NCI-H1694 (cell line): ENCODE results near the gene IGFL1.
A peak's percentile ranks its signal among the peaks of the same experiment; 100 is the strongest.
"Not testable (repeated sequence)": the region's sequence is repeated elsewhere in the genome, so short reads cannot be mapped to it uniquely, and the experiment has no call there.

ENCODE experiments used
- DNase-seq: peaks from one replicate; lab custom pipeline; 2025; lab: John Stamatoyannopoulos, UW

The IGFL1 gene

DNA sequence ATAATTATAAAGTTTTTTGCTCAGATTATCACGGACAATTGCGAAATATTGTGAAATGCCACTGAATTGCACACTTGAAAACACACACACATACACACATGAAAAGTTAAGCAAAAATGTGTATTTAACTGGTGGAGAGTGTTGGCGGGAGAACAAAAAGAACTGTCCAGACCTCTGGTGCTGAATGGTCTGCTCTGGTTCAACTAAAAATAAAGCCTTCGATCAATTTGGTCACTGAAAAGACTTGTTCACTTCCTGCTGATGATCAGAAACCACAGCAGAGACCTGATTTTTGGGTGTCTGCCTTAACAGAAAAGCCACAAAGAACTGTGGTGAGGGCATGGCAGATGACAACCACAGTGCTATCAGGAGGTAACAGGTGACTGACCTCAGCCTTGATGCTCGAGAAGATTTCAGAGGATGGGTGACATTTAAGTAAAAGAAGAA, 4.0 kb upstream of the IGFL1 start:
- no peak for DNase-seq

DNA sequence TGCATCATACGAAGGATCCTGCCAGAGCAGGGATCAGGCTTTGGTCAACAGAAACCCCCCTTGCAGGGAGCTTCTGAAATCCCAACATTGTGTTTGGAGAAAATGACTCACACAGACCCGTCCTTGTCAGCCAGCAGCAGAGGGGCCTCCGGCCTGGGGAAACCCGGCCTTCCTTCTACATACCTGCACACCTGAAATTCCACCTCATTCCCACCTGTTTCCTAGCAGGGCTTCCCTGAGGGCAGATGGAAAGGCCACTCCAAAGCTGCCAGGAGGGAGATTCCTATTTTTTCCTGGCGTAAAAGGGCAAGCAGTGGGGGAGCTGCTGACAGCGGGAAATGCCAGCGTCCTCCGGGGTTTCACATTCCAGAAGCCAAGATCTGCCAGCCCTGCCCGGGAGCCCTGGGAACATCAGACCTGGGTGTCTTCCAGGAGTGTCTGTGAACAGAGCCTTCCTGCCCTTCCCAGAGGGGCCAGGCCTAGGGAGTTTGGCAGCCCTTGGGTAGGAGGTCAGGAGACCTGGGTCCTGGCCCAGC, 3.0 kb upstream of the IGFL1 start:
- no peak for DNase-seq

DNA sequence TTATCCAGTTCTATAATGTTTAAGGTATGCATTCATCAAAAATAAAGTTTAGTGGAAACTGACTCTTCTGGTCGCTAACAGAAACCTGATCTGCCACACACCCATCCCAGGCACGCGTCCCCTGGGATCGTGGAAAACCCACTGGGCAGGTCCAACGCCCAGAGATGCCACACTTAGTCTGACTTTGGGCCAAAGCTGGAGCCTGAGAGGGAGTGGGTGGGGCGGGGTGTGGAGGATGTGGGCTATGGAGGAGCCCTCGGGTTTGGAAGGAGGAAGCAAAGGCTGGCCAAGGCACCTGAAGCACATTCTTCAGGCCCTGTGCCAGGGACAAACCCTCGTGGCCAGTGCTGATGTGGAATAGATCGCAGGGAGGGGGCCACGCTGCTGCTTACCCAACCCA, 2.5 kb downstream of the IGFL1 start:
- no peak for DNase-seq

DNA sequence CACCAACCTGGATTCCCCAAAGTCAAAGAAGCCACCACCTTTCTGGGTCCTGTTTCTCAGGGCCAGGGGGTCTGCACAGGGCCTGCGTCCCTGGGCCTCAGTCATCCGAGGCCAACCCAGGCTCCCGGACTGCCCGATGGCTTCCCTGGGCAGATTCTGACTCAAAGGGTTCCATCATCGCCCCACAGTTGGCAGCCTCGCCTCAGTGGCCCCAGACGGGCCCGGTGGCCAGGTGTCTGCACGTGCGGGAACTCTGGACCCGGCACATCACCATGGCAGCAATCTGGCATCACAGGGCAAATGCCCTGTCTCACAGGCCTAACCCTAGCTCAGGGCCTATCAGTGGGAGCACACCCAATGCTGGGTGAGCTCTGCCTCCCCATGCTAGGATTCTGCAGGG, 2.9 kb downstream of the IGFL1 start:
- no peak for DNase-seq

DNA sequence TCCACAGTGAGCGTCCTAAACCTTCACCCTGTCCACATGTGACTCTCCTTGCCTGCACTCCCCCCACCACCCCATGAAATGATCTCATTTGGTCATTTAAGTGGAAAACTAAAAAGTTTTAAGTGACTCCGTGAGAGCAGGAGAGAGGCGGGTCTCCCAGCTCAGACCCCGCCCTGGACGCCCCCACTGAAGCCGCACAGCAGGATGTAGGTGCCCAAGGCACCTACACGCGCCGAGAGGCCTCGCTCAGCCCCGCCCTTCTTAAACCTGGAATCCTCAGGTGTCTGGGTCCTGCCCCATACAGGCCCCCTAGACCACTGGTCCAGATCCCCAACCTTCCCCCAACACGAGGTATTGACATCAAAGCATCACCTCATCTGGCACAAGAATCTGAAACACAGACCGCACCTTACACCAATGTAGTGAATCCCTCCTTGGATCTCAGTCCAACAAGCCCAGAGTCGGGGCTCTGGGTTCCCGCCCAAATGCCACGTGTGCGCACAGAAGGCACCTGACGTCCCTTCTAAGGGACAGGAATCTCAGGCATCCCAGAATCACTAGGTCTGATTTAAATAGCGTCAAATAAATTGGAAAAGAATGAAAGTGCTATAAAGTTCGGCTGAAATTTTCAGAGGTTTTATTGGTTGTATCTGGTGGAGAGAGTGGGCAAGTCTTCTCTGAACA, 3.5 kb downstream of the IGFL1 start:
- DNase-seq: no peak

DNA sequence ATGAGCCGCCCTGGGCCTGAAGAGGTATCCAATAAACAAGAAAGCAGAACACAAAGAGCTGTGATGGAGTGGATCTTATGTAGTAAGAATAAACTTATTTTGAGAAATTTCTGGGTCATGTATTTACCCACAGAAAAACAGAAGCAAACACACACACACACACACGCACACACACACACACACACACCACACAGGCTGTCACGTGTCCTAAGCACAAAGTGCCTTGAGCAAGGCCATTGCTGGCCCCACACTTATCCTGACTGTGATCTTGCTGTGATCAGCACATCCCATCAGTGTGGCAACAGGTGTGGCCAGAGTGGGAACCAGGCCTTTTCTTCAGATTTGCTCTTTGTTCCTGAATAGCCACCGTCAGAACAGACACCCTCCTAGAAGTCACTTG, 4.3 kb downstream of the IGFL1 start:
- not testable (repeated sequence) for DNase-seq

DNA sequence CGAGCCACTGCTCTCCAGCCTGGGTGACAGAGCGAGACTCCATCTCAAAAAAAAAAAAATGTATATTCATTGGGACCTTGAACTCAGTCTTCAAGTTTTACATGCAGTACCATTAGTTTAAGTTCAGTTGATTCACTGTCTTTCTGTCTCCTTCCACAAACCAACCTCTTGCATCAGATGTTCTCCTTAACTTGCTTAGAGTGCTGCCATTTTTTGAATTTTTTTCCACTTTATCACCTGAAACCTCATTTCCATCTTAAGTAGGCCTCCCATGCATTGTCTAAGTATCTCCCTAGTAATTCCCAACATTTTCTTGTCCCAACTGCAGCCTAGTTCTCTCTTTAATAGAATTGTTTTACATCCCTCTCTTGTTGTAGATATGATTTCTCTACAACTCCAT, 8.6 kb downstream of the IGFL1 start:
- not testable (repeated sequence) for DNase-seq

DNA sequence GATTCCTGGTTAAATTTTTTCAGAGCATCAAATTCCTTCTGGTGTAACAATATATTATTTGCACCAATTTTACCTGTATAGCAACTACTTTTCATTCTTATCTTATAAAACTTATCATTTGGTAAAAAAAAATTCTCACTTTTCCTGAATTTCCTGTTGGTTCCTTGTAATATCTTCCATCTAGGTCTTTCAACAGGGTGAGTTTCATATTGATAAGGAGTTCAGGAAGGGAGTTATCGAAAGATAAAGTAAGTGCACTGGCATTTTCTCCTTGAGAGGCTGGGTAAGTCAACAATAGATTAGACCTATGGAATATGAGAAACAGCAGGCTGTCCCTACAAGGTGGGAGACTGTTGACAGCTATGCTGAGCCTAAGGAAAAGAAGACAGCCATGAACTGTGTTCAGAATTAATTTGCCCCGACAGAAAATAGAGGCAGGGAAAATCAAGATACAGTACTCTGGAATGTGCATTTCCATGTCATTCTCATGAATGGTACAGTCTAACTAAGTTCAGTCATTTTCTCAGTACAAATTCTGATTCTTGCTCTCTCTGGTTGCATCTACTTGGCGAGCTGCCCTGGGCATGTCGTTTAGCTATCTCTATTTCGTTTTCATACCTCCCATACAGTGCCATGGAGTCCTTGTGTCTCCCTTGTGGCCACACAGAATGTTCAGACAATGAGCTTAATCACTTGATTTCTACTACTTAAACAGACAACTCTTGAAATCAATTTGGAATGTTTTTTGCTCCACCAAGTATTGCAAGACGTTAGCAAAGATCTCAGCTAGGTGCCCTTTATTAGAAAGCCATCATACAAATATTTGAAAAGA, 9.9 kb downstream of the IGFL1 start:
- no peak for DNase-seq

DNA sequence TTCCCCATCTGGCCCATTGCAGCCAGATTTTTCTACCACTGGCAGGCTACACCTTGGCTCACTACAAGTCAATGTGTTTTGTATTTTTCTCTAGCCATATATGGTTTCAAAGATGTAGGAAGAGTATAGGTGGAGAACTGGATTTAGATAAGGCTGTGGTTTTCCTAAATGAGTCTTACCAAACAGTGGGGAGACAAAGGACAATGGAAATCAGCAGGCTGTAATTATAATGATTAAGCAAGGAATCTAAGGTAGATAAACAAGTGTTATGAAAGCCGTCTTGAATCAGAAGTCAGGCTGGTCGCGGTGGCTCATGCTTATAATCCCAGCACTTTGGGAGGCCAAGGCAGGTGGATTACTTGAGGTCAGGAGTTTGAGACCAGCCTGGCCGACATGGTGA, 11.2 kb downstream of the IGFL1 start:
- DNase-seq: no peak

DNA sequence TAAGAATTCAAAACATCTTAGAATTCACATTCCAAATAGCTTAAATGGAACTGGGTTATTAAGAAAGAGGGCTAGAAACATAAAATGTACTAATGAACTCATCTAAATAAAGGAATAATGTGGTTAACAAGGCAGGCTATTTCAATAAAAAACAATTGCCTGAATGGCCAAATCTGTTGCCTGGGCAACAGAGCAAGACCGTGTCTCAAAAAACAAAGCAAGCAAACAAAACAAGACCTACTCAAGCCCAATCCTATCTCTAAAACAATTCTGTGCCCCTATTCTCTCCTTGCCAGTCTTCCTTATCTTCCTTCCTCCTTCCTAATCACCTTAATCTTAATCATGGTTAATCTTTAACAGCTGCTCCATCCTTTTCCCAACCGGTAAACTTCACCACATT, 12.1 kb downstream of the IGFL1 start:
- DNase-seq: no peak

DNA sequence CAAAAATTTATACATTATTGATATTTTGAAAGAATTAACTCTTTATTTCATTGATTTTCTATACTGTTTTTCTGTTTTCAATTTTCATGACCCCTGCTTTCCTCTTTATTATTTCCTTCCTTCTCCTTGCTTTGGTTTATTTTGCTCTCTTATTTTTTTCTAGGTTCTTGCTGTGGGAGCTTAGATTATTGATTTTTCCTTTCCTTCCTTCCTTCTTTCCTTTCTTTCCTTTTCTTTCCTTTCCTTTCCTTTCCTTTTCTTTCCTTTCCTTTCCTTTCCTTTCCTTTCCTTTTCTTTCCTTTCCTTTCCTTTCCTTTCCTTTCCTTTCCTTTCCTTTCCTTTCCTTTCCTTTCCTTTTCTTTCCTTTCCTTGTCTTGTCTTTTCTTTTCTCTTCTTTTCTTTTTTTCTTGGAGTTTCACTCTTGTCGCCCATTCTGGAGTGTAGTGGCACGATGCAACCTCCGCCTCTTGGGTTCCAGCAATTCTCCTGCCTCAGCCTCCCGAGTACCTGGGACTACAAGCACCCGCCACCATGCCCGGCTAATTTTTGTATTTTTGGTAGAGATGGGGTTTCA, 13.6 kb downstream of the IGFL1 start:
- not testable (repeated sequence) for DNase-seq

DNA sequence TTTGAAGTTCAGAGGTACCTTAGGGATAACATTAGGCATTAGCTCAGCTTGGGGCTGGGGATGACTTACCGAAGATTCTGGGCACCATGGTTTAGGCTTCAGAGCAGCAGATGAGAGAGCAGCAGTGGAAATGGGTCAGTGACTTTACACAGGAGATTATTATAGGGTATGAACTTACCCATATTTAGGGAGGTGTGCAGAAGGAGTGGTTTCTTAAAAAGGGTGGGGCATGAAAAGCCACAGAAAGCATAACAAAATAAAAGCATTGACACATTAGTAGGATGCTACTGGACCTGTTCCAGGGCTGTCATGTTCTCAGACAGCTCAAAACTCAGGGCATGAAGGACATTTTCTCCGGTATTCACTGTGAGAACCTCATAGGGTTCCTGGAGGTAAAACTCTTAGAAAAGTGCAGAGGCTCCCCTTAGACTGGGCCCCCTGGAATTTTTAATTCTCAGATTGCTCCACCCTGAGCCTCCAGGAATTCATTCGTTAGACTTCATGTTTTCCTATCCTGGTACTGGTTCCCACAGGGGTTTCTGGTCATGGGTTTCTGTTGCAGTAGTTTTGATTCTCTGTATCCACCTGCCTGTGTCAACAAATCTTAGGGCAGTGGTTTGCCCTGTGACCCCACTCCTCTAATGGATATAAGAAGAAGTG, 20.7 kb downstream of the IGFL1 start:
- no peak for DNase-seq

DNA sequence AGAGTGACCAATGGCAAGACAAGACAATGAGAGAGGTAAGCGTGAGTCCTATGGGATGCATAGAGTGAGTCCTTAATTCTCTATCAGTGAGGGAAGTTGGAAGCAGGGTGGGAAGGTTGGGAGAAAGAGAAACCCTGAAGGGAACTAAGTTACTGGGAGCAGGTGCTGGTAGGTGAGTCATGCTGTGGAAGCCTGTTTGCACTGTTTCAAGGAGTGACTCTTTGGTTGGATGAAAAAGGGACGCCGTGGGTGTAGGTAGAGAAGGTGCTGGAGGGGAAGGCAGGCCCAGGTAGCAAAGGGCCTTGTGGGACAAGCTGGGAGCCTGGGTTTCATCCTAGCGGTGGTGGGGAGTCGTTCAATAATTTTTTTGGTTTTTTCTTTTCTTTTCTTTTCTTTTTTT, 21.9 kb downstream of the IGFL1 start:
- DNase-seq: no peak

DNA sequence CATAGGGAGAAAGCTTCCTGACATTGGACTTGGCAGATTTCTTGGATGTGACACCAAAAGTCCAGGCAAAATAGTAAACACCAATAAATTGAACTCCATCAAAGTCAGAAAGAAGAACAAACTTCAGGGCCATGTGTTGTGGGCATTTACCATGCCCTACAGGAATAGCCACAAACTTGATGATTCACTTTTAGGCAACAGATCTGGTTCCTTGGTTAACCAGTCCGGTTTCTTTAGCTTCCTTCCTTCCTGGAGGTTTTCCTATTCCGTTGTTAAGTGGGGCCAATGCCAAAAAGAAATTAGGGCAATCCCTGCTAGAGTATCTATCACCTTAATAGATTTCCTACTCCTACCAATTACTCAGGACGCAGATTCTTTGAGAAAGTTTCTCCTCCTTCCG, 25.2 kb downstream of the IGFL1 start:
- DNase-seq: no peak

DNA sequence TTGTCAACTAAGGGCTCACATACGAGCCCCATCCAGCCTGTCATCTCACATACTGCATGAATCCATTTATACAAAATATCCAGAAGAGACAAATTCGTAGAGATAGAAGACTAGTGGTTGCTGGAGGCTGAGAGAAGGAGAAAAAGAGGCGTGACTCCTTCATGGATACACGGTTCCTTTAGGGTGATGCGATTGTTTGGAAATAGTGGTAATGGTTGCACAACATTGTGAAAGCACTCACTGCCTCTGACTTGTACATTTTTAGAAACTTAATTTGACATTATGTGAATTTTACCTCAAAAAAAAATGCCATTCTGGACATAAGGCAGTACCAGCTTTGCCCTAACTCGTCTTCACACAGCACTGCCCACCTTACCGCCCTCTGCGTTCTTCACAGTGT, 27.3 kb downstream of the IGFL1 start:
- no peak for DNase-seq

DNA sequence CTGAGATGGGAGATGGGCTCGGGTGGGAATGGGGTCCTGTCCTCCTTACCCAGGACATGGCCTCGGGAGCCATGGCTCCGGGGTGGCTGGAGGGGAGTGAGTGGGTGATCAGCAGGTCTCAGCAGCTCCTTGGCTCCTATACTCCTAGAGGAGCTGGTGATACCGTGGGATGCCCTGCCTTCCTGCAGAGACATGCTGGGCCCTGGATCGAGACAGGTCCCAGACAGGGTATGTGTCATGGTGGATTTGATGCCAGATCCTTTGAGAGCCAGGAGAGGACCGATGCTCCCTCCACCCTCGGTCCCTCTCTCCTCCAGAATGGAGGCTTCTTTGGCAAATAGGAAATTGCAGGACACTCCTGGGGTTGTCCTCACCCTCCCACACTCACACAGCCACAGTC, 32.0 kb downstream of the IGFL1 start:
- DNase-seq: not testable (repeated sequence)

DNA sequence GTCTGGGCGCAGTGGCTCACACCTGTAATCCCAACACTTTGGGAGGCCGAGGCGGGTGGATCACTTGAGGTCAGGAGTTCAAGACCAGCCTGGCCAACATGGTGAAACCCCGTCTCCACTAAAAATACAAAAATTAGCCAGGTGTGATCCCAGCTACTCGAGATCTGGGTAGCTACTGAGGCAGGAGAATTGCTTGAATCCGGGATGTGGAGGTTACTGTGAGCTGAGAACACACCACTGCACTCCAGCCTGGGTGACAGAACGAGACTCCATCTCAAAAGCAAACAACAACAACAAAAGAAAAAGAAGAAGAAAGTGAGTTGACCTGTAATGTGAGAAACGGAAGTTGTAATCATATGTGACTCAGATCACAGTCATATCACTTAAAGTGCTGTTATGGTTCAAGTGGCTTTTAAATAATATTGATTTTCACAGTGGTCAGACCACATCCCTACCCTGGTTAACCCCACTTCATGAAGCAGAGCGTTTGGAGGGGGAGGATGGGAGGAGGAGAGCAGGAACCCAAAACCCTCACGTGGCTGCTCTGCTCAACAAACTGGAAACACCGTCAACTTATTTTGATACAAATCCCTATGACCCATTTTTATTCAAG, 33.2 kb downstream of the IGFL1 start:
- not testable (repeated sequence) for DNase-seq

DNA sequence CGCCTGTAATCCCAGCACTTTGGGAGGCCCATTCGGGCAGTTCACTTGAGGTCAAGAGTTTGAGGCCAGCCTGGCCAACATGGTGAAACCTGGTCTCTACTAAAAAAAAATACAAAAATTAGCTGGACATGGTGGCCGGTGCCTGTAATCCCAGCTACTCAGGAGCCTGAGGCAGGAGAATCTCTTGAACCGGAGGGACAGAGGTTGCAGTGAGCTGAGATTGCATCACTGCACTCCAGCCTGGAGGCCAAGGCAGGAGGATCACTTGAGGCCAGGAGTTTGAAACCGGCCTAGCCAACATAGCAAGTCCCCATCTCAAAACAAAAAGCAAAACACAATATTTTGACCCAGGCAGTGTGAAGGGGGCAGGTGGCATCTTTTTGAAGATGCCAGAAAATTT, 35.3 kb downstream of the IGFL1 start:
- DNase-seq: not testable (repeated sequence)

DNA sequence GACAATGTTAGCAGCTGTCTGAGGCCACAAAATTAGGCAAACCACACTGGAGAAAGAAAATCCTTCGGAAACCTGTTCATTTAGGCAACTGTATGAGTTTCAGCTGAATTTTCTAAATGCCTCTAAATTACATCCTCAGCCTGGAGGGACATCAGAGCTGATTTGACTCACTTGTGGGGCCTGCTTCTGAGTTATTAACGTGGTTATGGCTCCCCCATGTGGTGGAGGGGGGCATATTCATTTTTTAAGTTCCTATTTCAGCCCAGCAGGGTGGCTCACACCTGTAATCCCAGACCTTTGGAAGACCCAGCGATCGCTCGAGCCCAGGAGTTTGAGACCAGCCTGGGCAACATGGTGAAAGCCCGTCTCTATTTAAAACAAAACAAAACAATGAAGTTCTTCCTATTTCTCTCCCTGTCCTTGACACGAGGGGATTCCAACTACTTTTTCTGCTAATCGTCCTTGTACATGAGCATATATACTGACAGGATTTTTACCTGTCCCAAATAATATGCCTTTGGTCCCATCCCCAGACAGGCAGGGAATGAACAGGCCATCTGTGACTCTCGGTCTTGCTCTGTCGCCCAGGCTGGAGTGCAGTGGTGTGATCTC, 35.8 kb downstream of the IGFL1 start:
- peak; percentile 53 for DNase-seq

DNA sequence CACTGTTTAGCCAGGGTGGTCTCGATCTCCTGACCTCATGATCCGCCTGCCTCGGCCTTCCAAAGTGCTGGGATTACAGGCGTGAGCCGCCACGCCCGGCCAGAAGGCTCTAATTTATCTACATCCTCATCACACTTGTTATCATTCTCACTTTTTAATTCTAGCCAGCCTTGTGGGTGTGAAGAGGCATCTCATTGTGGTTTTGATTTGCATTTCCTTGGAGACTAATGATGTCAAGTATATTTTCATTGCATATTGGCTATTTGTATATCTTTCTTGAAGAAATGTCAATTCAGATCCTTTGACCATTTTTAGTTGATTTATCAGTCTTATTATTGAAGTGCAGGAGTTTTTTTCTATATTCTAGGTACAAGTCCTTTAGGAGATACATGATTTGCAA, 39.6 kb downstream of the IGFL1 start:
- no peak for DNase-seq

DNA sequence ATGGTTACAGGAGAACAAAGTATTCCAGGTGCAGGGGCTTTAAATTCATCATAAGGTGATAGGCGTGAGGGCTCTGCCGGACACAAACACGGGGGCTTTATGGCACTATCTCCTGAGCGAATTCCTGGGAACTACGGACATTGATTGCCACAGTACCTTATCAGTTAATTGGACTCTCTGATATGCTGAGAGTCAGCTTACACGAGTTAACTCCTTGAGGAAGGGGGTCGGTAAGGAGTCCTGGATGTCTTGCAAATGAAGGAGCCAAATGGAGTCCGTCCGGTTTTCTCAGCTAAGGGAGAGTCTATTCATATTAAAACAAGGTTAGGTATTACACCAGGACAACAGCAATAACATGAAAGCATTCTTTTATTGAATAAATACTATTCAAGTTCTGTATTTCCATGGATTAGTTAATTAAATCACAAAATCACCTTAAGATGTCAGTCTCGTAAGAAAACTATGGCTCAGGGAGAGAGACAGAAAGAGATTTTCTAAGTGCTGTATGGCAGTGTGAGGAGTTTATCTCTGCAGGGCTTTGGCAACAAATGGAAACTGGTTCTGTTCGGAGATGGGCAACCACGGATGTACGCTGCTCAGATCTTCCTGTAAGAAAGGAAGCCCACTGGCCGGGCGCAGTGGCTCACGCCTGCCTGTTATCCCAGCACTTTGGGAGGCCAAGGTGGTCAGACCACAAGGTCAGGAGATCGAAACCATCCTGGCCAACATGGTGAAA, 41.1 kb downstream of the IGFL1 start:
- DNase-seq: no peak
